GM23338 (cell line): ENCODE measurements around the gene DNASE1L1. TPM values are rescaled to one million over a fixed set of nuclear protein-coding genes. Genes with fewer than 3 reads are reported as not detected.

Experiments
- ATAC-seq: fragments of 200-7000 bp; cut with Tn5 transposase; 3 replicates; pipeline ENCODE4 v1.9.1; 2020
- DNase-seq: peaks from one replicate; pipeline ENCODE4 v3.0.0-alpha.2; 2015; ENCODE audit warnings: low spot score
- H2AFZ ChIP-seq: fragments of 200-600 bp; sonication (generic); 2 replicates; pipeline ENCODE4 v1.8.0; 2016; ENCODE audit warnings: antibody characterized with exemption, mild to moderate bottlenecking, moderate library complexity
- H3F3A ChIP-seq: fragments of 200-600 bp; sonication (generic); replicated peaks from 2 replicates; pipeline ENCODE4 v1.8.0; 2017; ENCODE audit warnings: antibody characterized with exemption, mixed run types, low read depth
- H3K27ac ChIP-seq: fragments of 200-600 bp; sonication (generic); 2 replicates; pipeline ENCODE4 v1.6.1; 2016; ENCODE audit warnings: low read depth
- H3K27me3 ChIP-seq: fragments of 200-600 bp; sonication (generic); 2 replicates; pipeline ENCODE4 v1.8.0; 2016; ENCODE audit warnings: mild to moderate bottlenecking, mixed run types, moderate library complexity; ENCODE audit not compliant: insufficient read depth
- H3K36me3 ChIP-seq: fragments of 200-600 bp; sonication (generic); 2 replicates; pipeline ENCODE4 v1.8.0; 2016; ENCODE audit warnings: mild to moderate bottlenecking; ENCODE audit not compliant: insufficient read depth
- H3K4me1 ChIP-seq: fragments of 200-600 bp; sonication (generic); 2 replicates; pipeline ENCODE4 v1.8.0; 2016; ENCODE audit warnings: mild to moderate bottlenecking, moderate library complexity; ENCODE audit not compliant: insufficient read depth
- H3K4me2 ChIP-seq: fragments of 200-600 bp; sonication (generic); 2 replicates; pipeline ENCODE4 v1.7.1; 2017; ENCODE audit warnings: mixed run types
- H3K4me3 ChIP-seq: fragments of 200-600 bp; sonication (generic); 2 replicates; pipeline ENCODE4 v1.6.1; 2016; ENCODE audit warnings: mixed run types
- H3K79me2 ChIP-seq: fragments of 200-600 bp; sonication (generic); replicated peaks from 2 replicates; pipeline ENCODE4 v1.8.0; 2017; ENCODE audit warnings: mild to moderate bottlenecking; ENCODE audit not compliant: insufficient read depth
- H3K9me2 ChIP-seq: fragments of 200-600 bp; sonication (generic); 2 replicates; pipeline ENCODE4 v1.8.0; 2017; ENCODE audit not compliant: insufficient read depth
- H4K20me1 ChIP-seq: fragments of 200-600 bp; sonication (generic); replicated peaks from 2 replicates; pipeline ENCODE4 v1.8.0; 2017; ENCODE audit warnings: mild to moderate bottlenecking; ENCODE audit not compliant: insufficient read depth
- H3K27ac Mint-ChIP-seq: 2 replicates; pipeline ENCODE4 v1.8.0; 2020; ENCODE audit warnings: inconsistent platforms, mild to moderate bottlenecking, moderate library complexity, mixed read lengths
- H3K27me3 Mint-ChIP-seq: 3 replicates; pipeline ENCODE4 v1.8.0; 2022; ENCODE audit warnings: low read depth, mild to moderate bottlenecking, moderate library complexity, mixed read lengths, inconsistent platforms; ENCODE audit not compliant: insufficient read depth, poor library complexity
- H3K36me3 Mint-ChIP-seq: 3 replicates; pipeline ENCODE4 v1.8.0; 2021; ENCODE audit warnings: low read depth, mild to moderate bottlenecking, inconsistent platforms, moderate library complexity, mixed read lengths
- H3K4me1 Mint-ChIP-seq: 3 replicates; pipeline ENCODE4 v1.8.0; 2020; ENCODE audit warnings: mild to moderate bottlenecking, inconsistent platforms, mixed read lengths
- H3K4me3 Mint-ChIP-seq: 3 replicates; pipeline ENCODE4 v1.8.0; 2021; ENCODE audit warnings: moderate library complexity, mild to moderate bottlenecking, inconsistent platforms, mixed read lengths
- H3K9me3 Mint-ChIP-seq: 3 replicates; pipeline ENCODE4 v1.8.0; 2020; ENCODE audit warnings: moderate library complexity, mild to moderate bottlenecking, inconsistent platforms, mixed read lengths
- CREB1 ChIP-seq: fragments of 250-450 bp; sonication (Bioruptor Pico); IDR thresholded peaks from 2 replicates; pipeline ENCODE4 v1.5.0; 2020; ENCODE audit warnings: low read depth, mild to moderate bottlenecking, moderate library complexity
- POLR2AphosphoS5 ChIP-seq: IDR thresholded peaks from 2 replicates; pipeline ENCODE4 v1.6.1; 2016; ENCODE audit warnings: antibody characterized with exemption, low read depth
- STAT1 ChIP-seq: IDR thresholded peaks from one replicate; pipeline ENCODE4 v1.6.1; 2016; ENCODE audit warnings: antibody characterized with exemption; ENCODE audit not compliant: unreplicated experiment
- polyA plus RNA-seq: library from polyadenylated mRNA; unstranded; fragments of >200 nt; fragmentation: Nextera tagmentation; extraction: Ambion mirVana; gene quantifications from 2 replicates; pipeline ENCODE4 v1.2.1, GENCODE V29; 2016
- total RNA-seq: library from RNA; depleted of rRNA; stranded (reverse); fragments of >200 nt; shearing (Covaris generic); gene quantifications from 2 replicates; pipeline ENCODE4 v1.2.3, GENCODE V29; 2014
- TF ChIP-seq, protein P1 (sequence below), 2 experiments: fragments of 200-600 bp in 1 of 2; sonication (generic) in 1 of 2; conservative IDR thresholded peaks; 2 replicates each; pipeline versions ENCODE4 v1.5.1 to v1.6.1; 2016 to 2017; ENCODE audit warnings: antibody characterized with exemption in 2 of 2, low read depth in 2 of 2, mild to moderate bottlenecking in 2 of 2, moderate library complexity in 1 of 2
- TF ChIP-seq, protein P2 (sequence below): fragments of 250-450 bp; sonication (Bioruptor Pico); IDR thresholded peaks from 2 replicates; pipeline ENCODE4 v1.5.0; 2020; ENCODE audit warnings: mild to moderate bottlenecking, moderate library complexity

Gene DNASE1L1
- total and polyA plus RNA-seq, 2 experiments from 2014 or later: 3.3 to 16.1 TPM

DNA sequence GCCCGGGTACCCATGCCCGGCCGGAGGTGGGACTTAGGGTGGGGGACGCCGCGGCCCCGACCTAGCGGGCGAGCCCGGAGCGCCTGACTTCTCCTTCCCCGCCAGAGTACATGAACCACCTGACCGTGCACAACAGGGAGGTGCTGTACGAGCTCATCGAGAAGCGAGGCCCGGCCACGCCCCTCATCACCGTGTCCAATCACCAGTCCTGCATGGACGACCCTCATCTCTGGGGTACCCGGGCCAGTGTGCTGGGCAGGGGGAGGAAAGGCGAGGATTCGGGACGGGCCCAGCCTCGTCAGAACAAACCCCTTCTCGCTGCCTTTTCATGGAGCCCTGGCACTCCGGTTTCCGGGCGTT, 2.9 kb upstream of the DNASE1L1 start:
- Mint-ChIP-seq H3K4me3 (peak overlapping the region; percentile 89), H3K36me3 (peaks cover 5% of the 10 kb centered on the region), H3K4me1 (peaks cover 12% of the 10 kb centered on the region), H3K9me3 (no peaks in the 10 kb centered on the region), H3K27me3 (peaks cover 8% of the 10 kb centered on the region), H3K27ac (no peak overlapping the region)
- peak overlapping the region; percentile 67 for H3K4me3 ChIP-seq
- peak overlapping the region; percentile 77 for H3K4me2 ChIP-seq
- no peaks in the 10 kb centered on the region for H3K79me2 ChIP-seq
- H3F3A ChIP-seq: no peaks in the 10 kb centered on the region
- DNase-seq (peak; percentile 77), ATAC-seq (peak; percentile 81)
- H3K27ac ChIP-seq: no peak overlapping the region
- no peaks in the 10 kb centered on the region for H3K27me3 ChIP-seq
- no peaks in the 10 kb centered on the region for H3K9me2 ChIP-seq
- H3K4me1 ChIP-seq: peaks cover 8% of the 10 kb centered on the region; the same call in 1 of the 2 replicates
- H3K36me3 ChIP-seq: no peaks in the 10 kb centered on the region
- H2AFZ ChIP-seq: no peak overlapping the region
- no peak for TF ChIP-seq CREB1 (CRISPR knock-in tag)
- peak; percentile 75 for TF ChIP-seq POLR2AphosphoS5
- no peak for TF ChIP-seq STAT1
- no peaks in the 10 kb centered on the region for H4K20me1 ChIP-seq

DNA sequence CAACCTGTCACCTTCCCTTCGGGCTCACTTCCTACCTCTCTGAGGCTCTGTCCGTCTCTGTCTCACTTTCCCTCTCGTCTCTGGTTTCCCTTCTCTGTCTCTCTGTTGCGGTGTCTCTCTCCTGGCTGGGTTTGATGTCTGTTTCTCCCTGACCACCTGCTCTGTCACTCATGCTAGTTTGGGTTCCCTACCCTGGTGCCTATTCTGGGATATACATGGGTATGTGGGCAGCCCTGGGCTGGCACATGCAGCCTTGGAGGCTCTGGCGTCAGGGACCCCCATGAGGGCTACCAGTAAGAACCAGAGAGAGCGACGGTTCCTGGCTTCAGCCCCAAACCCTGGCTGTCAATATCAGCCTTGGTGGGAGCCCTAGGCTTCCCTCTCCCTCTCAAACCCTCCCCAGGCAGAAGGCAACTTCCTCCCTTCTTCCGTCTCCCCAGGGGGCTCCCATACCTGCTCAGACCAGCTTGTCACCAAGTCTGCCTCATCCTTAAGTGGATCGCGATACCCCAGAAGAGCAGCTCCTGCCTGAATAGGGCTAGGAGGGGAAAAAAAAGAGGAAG, 314 bp downstream of the DNASE1L1 start:
- no peaks in the 10 kb centered on the region for H3K9me3 Mint-ChIP-seq
- peaks cover 10% of the 10 kb centered on the region for H3K27me3 Mint-ChIP-seq
- no peaks in the 10 kb centered on the region for H4K20me1 ChIP-seq
- H3K4me3 ChIP-seq: peak overlapping the region; percentile 44; the same call in 1 of the 2 replicates
- no peaks in the 10 kb centered on the region for H3K79me2 ChIP-seq
- H3K4me3 Mint-ChIP-seq: peak overlapping the region; percentile 62
- DNase-seq (no peak), ATAC-seq (no peak)
- no peaks in the 10 kb centered on the region for H3K36me3 ChIP-seq
- H3K9me2 ChIP-seq: no peaks in the 10 kb centered on the region
- no peak overlapping the region for H3K27ac Mint-ChIP-seq
- no peak overlapping the region for H2AFZ ChIP-seq
- peaks cover 8% of the 10 kb centered on the region; the same call in 1 of the 2 replicates for H3K4me1 ChIP-seq
- no peaks in the 10 kb centered on the region; the same call in 2 of the 3 replicates for H3K36me3 Mint-ChIP-seq
- peak overlapping the region; percentile 61 for H3K4me2 ChIP-seq
- peaks cover 12% of the 10 kb centered on the region for H3K4me1 Mint-ChIP-seq
- no peaks in the 10 kb centered on the region for H3F3A ChIP-seq
- no peak for TF ChIP-seq CREB1 (CRISPR knock-in tag)
- TF ChIP-seq, protein P1, sequence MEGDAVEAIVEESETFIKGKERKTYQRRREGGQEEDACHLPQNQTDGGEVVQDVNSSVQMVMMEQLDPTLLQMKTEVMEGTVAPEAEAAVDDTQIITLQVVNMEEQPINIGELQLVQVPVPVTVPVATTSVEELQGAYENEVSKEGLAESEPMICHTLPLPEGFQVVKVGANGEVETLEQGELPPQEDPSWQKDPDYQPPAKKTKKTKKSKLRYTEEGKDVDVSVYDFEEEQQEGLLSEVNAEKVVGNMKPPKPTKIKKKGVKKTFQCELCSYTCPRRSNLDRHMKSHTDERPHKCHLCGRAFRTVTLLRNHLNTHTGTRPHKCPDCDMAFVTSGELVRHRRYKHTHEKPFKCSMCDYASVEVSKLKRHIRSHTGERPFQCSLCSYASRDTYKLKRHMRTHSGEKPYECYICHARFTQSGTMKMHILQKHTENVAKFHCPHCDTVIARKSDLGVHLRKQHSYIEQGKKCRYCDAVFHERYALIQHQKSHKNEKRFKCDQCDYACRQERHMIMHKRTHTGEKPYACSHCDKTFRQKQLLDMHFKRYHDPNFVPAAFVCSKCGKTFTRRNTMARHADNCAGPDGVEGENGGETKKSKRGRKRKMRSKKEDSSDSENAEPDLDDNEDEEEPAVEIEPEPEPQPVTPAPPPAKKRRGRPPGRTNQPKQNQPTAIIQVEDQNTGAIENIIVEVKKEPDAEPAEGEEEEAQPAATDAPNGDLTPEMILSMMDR (conservative IDR thresholded peaks at IDR 0.05; ENCODE audit: low read depth in 2 of 2): no peak
- no peak overlapping the region for H3K27ac ChIP-seq
- no peaks in the 10 kb centered on the region for H3K27me3 ChIP-seq

DNA sequence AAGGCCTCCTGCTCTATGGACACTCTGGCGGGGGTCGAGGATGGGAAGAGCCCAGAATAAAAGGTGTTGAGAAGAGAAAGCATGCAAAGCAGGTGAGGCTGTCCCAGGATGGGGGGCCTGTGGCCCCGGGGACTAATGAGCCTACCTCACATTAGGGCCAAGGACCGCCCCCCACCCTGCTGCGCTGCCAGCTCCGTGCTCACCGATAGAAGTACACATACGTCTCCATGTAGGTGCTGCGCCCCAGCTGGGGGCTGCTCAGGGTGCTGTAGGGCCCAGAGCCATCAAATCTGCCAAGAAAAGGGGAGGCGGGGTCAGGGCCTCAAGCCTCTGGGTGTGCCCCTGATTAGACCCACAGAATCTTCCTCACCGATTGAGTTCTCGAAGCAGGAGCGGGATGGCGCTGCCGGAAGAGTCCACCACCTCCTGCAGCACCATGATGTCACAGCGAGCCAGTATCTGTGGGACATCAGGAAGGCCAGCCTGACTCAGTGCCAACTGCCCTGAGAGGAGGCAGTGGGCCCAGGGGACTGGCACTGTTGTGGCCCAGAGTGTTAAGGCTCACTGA, 4.3 kb downstream of the DNASE1L1 start:
- no peak for DNase-seq
- no peaks in the 10 kb centered on the region for H3K9me2 ChIP-seq
- Mint-ChIP-seq H3K9me3 (peaks cover 2% of the 10 kb centered on the region; the same call in 1 of the 3 replicates), H3K36me3 (peaks cover 18% of the 10 kb centered on the region), H3K27ac (no peak overlapping the region), H3K4me1 (peaks cover 17% of the 10 kb centered on the region), H3K27me3 (peaks cover 29% of the 10 kb centered on the region), H3K4me3 (no peak overlapping the region)
- no peak overlapping the region for H3K27ac ChIP-seq
- no peaks in the 10 kb centered on the region for H3K27me3 ChIP-seq
- peaks cover 2% of the 10 kb centered on the region; the same call in 1 of the 2 replicates for H3K36me3 ChIP-seq
- peaks cover 8% of the 10 kb centered on the region; the same call in 1 of the 2 replicates for H3K4me1 ChIP-seq
- no peak overlapping the region for H3K4me3 ChIP-seq
- no peak overlapping the region for H3K4me2 ChIP-seq
- peaks cover 14% of the 10 kb centered on the region for H3F3A ChIP-seq
- H3K79me2 ChIP-seq: peaks cover 1% of the 10 kb centered on the region
- no peak overlapping the region for H2AFZ ChIP-seq
- ATAC-seq: no peak
- no peaks in the 10 kb centered on the region for H4K20me1 ChIP-seq
- TF ChIP-seq, protein P2, sequence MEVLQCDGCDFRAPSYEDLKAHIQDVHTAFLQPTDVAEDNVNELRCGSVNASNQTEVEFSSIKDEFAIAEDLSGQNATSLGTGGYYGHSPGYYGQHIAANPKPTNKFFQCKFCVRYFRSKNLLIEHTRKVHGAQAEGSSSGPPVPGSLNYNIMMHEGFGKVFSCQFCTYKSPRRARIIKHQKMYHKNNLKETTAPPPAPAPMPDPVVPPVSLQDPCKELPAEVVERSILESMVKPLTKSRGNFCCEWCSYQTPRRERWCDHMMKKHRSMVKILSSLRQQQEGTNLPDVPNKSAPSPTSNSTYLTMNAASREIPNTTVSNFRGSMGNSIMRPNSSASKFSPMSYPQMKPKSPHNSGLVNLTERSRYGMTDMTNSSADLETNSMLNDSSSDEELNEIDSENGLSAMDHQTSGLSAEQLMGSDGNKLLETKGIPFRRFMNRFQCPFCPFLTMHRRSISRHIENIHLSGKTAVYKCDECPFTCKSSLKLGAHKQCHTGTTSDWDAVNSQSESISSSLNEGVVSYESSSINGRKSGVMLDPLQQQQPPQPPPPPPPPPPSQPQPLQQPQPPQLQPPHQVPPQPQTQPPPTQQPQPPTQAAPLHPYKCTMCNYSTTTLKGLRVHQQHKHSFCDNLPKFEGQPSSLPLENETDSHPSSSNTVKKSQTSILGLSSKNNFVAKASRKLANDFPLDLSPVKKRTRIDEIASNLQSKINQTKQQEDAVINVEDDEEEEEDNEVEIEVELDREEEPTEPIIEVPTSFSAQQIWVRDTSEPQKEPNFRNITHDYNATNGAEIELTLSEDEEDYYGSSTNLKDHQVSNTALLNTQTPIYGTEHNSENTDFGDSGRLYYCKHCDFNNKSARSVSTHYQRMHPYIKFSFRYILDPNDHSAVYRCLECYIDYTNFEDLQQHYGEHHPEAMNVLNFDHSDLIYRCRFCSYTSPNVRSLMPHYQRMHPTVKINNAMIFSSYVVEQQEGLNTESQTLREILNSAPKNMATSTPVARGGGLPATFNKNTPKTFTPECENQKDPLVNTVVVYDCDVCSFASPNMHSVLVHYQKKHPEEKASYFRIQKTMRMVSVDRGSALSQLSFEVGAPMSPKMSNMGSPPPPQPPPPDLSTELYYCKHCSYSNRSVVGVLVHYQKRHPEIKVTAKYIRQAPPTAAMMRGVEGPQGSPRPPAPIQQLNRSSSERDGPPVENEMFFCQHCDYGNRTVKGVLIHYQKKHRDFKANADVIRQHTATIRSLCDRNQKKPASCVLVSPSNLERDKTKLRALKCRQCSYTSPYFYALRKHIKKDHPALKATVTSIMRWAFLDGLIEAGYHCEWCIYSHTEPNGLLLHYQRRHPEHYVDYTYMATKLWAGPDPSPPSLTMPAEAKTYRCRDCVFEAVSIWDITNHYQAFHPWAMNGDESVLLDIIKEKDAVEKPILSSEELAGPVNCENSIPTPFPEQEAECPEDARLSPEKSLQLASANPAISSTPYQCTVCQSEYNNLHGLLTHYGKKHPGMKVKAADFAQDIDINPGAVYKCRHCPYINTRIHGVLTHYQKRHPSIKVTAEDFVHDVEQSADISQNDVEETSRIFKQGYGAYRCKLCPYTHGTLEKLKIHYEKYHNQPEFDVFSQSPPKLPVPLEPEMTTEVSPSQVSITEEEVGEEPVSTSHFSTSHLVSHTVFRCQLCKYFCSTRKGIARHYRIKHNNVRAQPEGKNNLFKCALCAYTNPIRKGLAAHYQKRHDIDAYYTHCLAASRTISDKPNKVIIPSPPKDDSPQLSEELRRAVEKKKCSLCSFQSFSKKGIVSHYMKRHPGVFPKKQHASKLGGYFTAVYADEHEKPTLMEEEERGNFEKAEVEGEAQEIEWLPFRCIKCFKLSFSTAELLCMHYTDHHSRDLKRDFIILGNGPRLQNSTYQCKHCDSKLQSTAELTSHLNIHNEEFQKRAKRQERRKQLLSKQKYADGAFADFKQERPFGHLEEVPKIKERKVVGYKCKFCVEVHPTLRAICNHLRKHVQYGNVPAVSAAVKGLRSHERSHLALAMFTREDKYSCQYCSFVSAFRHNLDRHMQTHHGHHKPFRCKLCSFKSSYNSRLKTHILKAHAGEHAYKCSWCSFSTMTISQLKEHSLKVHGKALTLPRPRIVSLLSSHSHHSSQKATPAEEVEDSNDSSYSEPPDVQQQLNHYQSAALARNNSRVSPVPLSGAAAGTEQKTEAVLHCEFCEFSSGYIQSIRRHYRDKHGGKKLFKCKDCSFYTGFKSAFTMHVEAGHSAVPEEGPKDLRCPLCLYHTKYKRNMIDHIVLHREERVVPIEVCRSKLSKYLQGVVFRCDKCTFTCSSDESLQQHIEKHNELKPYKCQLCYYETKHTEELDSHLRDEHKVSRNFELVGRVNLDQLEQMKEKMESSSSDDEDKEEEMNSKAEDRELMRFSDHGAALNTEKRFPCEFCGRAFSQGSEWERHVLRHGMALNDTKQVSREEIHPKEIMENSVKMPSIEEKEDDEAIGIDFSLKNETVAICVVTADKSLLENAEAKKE: no peak
